KG1 (cell line): Measurements from ENCODE around the gene GSTM3.
"Not testable (repeated sequence)": the region's sequence is repeated elsewhere in the genome, so short reads cannot be mapped to it uniquely, and the experiment has no call there.

Experiments used
- DNase-seq: peaks from one replicate; lab custom pipeline; 2025; lab: John Stamatoyannopoulos, UW

GSTM3 gene

DNA sequence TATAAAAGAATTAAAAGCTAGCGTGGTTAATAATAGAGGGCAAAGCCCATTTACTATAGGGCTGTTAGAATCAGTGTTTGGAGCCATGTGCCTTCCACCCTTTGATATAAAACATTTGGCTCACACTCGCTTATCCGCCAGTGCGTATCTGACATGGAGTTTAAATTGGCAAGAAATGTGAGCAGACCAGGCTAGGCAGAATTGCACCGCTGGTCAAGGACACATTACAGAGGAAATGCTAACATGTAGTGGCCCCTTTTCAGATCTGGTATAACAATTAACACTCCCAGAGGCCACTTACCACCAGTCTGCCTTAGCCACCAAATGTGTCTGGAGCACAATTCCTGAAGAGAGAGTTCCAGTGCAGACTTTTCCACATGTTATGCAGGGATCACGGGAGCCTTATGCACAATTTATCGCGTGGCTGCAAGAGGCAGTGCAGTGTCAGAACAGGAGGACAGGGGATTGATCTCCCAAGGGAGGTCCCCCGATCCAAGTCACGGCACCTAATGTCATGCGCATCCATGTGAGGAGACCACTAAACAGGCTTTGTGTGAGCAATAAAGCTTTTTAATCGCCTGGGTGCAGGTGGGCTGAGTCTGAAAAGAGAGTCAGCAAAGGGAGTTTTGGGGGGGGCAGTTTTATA lies 14.0 kb downstream of the GSTM3 start:
- DNase-seq = no peak

DNA sequence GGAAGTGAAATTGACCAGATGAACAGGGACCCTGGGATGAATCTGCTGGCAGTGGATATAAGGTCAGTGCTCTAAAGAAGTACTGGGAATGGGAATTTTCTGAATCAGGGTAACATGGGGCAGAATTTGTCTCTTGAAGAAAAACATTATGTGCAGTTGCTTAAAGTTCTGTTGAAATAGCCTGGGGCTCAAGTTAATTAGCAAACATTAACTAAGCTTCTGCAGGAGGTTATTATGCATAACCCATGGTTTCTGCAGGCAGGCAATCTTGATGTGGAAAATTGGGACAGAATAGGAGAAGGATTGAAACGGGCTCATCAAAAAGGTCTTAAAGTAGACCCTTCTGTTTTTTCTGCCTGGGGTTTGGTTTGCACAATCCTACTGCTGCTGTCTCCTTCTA lies 14.8 kb downstream of the GSTM3 start:
- DNase-seq = no peak

DNA sequence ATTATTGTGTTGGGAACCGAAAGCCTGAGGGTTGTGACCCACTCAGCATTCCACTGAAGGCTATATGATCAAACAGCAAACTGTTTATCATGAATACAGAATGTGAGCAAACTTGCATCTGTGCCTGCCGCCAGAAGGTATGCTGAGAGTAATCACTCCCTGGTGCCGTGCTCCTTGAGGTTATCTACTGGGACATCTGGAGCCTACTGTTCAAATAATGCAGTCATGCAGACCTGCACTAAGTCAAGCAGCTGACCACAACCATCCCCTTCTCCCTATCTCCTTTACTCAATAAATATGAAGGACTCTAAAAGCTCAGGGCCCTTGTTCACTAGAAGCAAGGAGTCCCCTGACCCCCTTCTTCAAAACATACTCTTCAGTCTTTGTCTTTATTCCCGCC lies 15.3 kb downstream of the GSTM3 start:
- DNase-seq = no peak

DNA sequence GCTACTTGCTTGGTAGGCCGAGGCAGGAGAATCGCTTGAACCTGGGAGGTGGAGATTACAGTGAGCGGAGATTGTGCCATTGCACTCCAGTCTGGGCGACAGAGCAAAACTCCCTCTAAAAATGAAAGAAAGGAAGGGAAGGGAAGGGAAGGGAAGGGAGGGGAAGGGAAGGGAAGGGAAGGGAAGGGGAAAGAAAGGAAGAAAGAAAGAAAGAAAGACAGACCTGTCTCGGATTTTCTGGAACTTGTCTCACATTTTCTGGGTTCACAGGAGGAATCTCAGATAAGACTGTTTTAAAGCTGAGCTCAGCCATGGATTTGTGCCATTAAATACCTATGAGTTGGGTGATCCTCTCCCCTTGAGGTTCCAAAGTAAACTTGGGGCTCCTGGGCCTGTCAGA lies 15.9 kb downstream of the GSTM3 start:
- no peak for DNase-seq

DNA sequence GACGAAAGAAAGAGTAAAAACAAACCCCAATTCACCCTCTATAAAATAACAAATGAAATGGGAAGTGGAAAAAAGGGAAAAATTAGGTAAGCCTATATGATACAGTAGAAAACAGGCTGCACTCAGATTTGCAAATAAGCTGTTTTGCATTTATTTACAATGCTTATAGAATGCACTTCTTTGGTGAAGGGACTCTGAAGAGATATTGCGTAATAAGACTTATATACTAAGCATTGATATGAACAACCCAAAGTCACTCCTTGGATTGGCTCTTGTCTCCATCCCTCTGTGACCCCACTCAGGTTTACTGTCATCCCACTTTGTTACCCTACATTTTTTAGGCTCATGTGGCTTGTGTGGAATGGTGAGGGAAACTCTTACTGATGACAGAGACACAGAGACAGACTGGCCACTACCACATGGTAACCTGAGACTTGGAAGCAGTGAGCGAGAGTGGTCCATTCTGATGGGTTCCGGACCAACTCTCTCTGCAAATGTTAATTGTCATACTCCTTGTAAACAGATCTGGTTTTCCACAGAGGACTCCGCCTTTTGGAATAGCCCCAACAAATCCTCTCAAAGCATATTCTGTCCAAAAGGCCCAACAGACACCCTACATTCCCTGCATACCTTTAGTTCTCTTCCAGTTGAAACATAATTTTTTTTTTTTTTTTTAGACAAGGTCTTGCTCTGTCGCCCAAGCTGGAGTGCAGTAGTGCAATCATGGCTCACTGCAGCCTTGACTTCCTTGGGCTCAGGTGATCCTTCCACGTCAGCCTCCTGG lies 17.7 kb downstream of the GSTM3 start:
- no peak for DNase-seq

DNA sequence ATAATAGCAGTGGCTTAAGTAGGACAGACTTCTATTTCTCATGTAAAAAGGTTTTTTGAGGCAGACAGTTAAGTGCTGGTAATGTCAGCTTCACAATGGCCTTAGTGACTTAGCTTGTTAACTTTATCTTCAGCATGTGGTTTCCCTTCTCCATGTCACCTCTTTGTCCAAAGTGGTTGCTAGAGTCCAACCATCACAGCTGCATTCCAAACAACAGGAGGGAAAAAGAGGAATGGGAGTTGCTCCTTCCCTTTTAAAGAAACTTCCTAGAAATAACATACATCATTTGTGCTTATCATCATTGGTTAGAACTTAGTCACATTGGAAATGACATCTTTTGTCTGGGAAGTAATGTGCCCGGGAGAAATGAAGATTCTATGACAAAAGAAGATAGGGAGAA lies 18.9 kb downstream of the GSTM3 start:
- no peak for DNase-seq

DNA sequence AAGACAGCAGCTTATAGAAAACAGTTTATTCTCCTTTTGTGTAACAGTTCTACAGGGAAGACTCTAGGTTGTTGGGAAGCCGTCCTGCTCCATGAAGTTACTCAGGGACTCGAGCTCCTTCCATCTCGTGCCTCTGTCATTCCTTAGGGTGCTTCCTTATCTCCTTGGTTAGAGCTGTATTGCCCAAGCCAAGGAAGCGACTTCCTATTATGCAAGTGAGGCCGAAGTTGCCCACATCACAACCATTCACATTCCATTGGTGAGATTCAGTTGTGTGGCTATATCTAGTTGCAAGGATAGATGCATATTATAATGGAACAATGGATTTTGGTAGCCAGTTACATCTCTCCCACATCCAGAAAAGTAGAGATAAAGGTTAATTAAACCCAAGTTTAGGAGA lies 19.8 kb downstream of the GSTM3 start:
- DNase-seq = no peak

DNA sequence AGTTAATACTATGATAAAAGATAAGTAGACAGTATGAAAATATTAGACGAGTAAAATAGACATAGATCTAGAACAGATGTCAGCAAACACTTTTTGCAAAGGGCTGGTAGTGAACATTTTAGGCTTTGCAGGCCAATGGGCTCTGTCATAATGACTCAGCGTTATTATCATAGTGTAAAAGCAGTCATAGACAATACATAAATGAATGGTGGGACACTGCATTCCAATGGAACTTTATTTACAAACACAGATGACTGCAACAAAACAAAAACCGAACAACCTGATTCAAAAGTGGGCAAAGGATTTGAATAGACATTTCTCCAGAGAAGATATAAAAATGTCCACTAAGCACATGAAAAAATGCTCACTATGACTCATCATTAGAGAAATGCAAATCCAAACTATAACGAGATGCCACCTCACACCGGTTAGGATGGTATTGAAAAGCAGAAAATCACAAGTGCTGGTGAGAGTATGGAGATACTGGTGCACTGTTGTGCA lies 21.5 kb downstream of the GSTM3 start:
- no peak for DNase-seq

DNA sequence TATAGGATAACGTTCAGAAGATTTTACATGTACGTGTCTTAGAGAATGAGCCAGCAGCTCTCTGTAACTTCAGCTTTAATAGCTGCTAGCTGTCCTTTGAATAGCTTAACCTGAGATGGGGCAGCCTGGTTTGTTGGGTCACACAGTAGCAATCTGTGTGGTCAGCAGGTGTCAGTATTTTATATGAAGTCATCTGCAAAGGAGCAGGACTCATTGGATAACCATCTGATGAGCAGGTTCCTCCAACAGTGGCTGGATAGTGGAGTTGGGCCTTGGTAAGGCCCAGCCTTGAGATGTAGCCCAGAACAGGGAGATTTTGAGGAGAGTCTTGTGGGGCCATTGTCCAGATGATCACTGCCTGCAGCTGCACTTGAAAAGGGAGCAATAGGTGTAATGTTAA lies 22.3 kb downstream of the GSTM3 start:
- no peak for DNase-seq

DNA sequence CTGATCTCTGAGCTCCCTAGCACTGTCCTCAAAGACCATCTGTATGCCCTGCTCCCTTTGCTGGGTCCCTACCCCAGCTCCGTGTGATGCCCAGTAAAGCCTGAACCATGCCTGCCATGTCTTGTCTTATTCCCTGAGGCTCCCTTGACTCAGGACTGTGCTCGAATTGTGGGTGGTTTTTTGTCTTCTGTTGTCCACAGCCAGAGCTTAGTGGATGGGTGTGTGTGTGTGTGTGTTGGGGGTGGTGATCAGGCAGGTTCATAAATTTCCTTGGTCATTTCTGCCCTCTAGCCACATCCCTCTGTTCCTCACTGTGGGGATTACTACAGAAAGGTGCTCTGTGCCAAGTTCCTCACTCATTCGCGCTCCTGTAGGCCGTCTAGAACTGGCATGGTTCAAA lies 23.1 kb downstream of the GSTM3 start:
- no peak for DNase-seq

DNA sequence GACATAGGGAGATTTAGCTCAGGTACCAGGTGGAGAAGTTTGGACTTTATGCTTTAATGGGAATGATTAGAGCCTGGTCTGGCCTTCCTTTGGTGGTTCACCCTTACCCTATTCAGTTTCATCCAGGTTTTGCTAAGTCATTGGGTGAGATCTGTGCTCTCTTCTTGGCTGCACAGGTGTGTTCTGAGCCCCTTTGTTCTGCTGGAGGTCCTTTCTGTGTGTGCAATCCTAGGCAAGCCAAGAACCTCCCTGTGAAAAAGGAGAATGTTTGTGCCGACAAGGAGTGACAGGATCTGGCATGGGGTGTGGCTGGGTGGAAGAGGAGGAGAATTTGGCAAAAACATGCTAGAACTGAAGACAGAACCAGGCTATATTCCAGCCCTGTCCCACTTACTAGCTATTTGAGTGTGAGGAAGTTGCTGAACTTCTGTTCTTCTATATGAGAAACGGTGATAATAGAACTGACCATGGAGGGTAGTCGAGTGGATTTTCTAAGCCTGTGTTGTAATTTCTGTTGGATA lies 24.2 kb downstream of the GSTM3 start:
- no peak for DNase-seq

DNA sequence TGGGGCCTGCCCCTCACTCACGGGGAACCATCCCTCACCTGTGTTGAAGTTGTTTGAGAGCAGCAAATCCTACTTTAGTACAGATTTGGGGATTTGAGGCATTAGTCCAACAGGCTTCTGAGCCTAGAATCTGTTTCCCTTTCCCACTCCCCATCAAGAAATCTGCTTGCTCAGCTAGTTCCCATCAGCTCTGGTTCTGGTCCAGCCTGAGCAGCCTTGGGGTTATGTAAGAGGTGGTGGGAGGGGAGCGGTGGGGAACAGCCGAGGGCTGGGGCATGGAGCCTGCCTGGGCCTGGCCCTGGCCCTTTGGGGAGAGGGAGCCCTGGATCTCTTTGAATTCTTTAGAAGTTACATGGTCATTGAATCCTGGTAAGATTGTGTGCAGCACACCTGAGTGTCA lies 24.7 kb downstream of the GSTM3 start:
- DNase-seq = no peak

DNA sequence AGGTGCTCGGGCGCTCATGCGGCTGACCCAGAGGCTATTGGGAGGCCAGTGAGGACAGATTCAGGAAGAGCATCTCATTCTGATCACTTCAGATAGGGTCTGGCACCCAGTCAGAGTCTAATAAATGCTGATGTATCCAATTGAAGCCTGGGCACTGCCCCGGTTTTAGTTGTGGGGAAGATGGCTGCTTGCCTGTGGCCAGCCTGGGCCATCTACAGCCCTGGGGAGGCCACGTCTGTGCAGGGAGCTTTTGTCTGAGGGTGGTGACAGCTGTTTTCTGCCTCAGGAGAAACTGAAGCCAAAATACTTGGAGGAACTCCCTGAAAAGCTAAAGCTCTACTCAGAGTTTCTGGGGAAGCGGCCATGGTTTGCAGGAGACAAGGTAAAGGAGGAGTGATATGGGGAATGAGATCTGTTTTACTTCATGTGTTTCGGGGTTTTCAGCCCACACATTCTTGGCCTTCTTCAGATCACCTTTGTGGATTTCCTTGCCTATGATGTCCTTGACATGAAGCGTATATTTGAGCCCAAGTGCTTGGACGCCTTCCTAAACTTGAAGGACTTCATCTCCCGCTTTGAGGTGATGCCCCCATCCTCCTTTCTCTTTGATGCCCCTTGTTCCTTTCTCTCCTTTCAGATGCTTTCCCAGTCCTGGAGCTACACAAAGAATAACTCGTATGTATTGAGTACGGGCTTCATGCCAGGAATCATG lies 26.0 kb downstream of the GSTM3 start:
- DNase-seq = no peak

DNA sequence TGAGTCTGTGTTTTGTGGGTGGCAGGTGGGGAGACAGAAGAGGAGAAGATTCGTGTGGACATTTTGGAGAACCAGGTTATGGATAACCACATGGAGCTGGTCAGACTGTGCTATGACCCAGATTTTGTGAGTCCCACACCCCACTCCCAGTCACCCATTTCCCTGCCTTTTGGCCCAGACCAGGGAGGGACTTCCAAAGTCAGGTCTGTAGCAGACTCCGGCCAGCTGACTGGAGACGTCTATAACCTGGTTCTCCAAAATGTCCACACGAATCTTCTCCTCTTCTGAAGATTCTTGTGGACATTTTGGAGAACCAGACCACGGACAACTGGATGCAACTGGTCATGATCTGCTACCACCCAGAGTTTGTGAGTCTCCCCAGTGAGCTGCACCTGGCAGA lies 27.2 kb downstream of the GSTM3 start:
- DNase-seq = no peak

DNA sequence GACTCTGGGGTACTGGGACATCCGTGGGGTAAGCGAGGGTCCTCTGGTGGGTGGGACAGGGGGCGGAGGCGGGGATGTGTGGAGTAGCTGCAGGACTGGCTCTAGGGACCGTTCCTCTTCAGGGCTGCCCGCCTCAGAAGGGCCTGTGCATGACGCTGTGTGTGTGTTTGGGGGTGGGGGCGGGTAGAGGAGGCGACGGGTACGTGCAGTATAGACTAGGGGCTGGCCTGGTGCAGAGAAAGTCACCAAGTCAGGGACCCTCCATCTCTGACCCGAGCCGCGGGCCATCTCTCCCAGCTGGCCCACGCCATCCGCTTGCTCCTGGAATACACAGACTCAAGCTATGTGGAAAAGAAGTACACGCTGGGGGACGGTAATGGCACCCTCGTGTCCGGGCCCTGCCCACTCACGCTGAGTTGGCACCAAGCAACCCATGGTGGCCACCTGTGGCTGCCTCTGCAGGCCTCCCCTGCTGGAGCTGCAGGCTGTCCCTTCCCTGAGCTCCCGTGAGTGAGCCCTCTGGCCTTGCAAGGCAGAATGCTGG lies 28.4 kb downstream of the GSTM3 start:
- DNase-seq = no peak

DNA sequence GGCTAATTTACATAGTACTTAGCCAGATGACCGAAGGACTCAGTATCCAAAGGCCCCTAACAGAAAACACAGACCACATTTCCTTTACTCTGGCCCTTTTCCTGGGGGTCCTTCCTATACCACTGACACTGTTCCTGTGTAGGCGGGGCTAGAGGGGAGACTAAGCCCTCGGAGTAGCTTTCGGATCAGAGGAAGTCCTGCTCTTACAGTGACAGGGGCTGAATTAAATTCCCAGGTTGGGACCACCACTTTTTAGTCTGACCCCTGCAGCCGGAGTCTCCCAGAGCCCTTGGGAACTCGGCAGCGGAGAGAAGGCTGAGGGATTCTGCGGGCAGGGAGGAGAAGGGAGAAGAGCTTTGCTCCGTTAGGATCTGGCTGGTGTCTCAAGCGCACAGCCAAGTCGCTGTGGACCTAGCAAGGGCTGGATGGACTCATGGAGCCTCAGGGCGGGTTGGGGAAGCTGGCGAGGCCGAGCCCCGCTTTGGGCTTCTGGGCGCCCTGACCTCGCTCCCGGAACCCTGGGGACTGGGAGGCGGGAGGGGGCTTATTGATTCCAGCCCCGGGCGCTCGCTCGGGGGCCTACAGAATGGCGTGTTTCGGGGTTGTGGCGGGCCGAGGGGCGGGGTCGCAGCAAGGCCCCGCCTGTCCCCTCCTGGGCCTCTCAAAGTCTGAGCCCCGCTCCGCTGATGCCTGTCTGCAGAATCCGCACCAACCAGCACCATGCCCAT lies 29.1 kb downstream of the GSTM3 start, which contains the start of gene GSTM5:
Gene GSTM5, plus strand, starts transcription at position 659 of the 728 bp plus-strand sequence. Its CDS starts 62 bp downstream, at position 721.
- not testable (repeated sequence) for DNase-seq

DNA sequence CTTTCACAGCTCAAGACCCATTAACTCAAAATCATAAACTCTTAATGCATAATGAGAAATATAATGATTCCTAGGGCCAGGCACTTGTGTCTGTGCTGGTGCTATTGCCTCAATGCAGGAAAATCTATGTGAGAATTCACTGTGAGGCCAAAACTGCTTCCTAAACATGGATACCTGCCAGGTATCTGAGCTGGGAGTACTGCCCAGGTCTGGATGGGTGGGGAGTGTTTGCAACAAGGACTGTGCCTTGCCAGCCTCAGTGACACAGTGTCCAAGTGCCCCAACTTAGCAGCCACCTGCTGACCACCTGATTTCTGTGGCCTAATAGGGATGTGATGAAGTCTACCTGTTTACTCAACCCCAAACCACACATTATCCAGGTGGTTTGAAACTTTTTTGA lies 31.0 kb downstream of the GSTM3 start:
- not testable (repeated sequence) for DNase-seq

DNA sequence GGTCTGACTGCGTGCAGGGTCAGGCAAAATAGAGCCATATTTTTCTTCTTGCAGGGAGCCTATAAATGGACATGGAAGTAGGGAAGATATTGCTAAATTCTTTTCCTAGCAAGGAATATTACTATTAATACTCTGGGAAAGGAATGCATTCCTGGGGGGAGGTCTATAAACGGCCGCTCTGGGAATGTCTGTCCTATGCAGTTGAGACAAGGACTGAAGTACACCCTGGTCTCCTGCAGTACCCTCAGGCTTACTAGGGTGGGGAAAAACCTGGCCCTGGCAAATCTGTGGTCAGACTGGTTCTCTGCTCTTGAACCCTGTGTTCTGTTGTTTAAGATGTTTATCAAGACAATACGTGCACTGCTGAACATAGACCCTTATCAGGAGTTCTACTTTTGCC lies 31.9 kb downstream of the GSTM3 start:
- DNase-seq = not testable (repeated sequence)

DNA sequence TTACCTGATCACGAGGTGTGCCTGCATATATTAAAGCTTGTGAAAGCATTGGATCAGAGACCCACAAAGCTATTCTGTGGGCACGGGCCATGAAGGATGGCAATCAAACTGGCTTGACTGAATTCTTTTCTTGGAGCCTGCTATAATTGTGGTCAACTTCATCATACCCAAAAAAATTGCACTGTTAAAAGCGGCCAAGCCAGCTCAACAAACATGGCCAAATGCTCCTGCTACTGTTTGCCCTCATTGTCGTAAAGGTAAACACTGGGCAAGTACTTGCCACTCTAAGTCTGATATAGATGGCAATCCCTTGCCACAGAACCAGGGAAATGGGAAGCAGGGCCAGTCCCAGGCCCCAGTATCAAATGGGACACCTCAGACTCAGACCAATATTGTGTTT lies 35.4 kb downstream of the GSTM3 start:
- DNase-seq = no peak

DNA sequence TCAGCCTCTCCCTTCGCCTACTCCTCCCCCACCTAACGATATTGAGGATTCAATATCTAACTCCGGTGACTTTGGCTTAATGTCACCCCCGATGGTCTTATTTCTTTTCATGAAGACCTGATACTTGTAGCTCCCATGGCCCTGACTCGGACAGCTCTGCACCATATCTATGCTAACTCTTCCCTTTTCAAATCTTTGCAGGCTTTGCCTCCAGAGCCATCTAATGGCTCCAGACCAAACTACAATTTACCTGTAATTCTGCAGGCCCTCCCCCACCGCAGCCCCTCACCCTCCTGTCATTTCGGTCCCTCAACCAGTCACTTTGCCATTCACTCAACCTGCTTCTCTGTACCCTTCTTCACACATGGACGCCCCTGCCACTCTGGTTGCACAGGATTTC lies 36.7 kb downstream of the GSTM3 start:
- no peak for DNase-seq

DNA sequence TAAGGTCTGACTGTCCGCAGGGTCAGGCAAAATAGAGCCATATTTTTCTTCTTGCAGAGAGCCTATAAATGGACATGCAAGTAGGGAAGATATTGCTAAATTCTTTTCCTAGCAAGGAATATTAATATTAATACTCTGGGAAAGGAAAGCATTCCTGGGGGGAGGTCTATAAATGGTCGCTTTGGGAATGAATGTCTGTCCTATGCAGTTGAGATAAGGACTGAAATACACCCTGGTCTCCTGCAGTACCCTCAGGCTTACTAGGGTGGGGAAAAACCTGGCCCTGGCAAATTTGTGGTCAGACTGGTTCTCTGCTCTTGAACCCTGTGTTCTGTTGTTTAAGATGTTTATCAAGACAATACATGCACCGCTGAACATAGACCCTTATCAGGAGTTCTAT lies 37.9 kb downstream of the GSTM3 start:
- not testable (repeated sequence) for DNase-seq

DNA sequence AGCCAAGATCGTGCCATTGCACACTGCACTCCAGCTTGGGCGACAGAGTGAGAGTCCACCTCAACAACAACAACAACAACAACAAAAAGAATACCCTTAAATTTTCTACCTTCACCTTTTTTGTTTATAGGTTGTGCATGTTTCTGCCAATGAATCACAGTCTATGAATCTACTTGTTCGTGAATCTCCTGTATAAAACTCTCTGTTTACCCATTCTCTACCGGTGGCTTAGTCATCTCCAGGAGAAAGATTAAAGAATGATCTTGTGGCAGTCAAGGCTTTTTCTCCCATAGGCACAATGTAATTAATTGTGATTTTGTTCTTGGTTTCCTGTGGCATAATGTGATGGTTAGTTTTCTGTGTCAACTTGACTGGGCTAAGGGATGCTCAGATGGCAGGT lies 43.0 kb downstream of the GSTM3 start:
- not testable (repeated sequence) for DNase-seq
